Middle frontal gyrus (tissue), 1 donor: ENCODE results near the gene NUAK2.

ENCODE experiments used
- DNase-seq: peaks from one replicate; pipeline ENCODE4 v3.0.0-alpha.2; 2015; ENCODE audit warnings: low spot score; ENCODE audit errors: extremely low spot score

Gene NUAK2

GRCh38 chr1:205275133-205275532 is 46.4 kb downstream of the NUAK2 start:
- DNase-seq = no peak

DNA sequence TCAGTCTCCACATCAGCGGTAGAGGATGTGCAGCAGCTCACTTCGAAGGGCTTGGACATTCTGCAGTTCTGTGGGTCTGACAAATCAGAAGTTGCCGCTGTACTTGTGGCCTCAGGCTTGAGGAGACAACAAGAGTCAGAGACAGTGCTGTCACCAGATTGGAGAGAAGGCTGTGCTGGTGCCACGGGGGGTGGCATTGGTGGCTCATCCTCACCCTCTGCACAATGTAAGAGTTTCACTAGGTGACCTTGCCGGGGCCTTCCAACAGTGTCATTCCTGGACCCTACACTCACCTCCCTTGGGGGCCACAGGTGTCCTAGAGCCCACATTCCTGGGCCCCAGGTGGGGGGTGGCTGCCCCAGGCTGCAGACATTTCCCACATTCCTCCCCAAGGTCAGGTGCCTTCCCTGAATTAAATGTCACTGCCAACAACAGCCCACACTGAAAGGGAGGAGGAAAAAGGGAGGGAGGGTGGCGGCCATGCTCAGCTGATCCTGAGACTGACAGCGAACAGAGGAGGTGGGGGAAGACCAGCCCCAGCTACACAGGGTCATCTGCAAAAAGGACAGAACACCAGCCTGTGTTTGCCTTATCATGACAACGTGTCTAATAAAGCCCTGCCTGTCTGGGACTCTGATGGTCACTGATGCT is 47.4 kb downstream of the NUAK2 start:
- DNase-seq = no peak

DNA sequence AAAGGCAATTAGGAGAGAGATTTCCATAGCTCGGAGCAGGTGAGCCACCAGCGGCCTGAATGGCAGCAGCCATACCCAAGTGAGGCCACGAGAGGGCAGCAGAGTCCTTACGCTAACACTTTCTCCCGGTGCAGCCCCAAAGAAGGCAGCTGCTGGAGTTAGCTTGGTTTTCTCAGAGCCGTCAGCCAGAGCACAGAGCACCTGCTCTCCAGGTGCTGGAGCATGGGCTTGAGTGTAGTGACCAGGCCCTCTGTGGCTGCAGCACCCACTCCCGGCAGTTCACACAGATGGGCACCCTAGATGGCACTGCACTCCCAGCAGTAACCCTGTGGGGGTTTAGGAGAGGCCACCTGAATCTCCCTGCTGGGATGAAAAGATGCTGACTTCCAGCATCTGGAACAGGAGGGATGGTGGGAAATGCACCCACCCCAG is 48.0 kb downstream of the NUAK2 start:
- peak; percentile 81 for DNase-seq

- no peak for DNase-seq
These were observed 49.0 kb downstream of the NUAK2 start for GRCh38 chr1:205272536-205272935.

- no peak for DNase-seq
These were observed 49.8 kb downstream of the NUAK2 start for GRCh38 chr1:205271745-205272144.

- DNase-seq = no peak
These were observed 50.3 kb downstream of the NUAK2 start for GRCh38 chr1:205271277-205271676.

DNA sequence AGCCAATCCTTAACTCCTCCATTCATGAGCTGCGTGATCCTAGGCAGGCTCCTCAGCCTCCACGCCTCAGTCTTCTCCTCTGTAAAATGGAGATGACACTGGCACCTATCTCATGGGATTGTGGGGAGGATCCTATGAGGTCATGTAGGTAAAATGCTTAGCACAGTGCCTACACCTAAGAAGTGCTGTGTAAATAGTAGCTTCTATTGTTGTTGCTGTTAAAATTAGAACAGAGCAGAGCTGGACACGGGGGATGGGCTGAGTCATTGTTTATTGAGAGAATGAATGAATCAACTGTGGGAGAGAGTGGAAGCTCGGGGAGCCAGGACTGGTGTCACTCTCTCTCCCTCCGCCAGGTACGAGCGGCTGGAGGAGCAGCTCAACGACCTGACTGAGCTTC is 50.8 kb downstream of the NUAK2 start:
- no peak for DNase-seq

DNA sequence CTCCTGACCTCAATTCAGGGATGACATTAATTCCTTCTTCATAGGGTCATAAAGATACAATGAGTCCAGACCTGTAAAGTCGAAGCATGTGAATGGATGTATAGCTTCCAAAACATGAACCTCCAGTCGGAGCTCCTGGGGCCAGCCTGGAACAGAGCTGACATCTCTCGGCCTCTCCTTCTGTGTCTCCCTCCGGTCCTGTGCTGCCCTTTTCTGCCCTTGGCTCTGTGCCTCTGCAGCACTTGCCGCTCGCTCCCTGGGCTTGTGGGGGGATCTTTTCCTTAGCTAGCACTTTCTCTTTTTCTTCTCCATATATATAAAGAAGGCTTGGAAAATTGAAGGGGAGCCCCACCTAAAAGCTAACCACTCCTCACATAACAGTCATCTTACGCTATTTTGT is 51.3 kb downstream of the NUAK2 start:
- no peak for DNase-seq

DNA sequence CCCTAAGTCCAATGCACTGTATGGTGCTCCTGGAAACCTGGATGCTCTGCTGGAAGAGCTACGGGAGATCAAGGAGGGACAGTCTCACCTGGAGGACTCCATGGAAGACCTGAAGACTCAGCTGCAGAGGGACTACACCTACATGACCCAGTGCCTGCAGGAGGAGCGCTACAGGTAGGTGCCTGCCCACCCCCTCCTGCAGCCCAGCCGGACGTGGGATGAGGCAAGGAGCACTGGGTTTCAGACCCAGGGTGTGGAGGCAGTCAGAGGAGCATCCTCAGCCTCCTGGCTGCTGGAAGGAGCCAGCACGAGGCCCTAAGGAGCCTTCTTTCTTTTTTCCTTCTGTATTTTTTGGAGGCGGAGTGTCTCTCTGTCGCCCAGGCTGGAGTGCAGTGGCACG is 51.8 kb downstream of the NUAK2 start:
- no peak for DNase-seq

DNA sequence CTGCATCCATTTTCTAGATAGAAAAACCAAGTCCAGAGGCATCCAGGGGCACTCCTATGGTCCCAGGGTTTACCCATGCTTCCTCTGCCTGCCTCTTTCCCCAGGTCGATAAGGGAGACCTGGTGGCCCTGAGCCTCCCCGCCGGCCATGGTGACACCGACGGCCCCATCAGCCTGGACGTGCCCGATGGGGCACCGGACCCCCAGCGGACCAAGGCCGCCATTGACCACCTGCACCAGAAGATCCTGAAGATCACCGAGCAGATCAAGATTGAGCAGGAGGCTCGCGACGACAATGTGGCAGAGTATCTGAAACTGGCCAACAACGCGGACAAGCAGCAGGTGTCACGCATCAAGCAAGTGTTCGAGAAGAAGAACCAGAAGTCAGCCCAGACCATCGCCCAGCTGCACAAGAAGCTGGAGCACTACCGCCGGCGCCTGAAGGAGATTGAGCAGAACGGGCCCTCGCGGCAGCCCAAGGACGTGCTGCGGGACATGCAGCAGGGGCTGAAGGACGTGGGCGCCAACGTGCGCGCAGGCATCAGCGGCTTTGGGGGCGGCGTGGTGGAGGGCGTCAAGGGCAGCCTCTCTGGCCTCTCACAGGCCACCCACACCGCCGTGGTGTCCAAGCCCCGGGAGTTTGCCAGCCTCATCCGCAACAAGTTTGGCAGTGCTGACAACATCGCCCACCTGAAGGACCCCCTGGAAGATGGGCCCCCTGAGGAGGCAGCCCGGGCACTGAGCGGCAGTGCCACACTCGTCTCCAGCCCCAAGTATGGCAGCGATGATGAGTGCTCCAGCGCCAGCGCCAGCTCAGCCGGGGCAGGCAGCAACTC is 52.5 kb downstream of the NUAK2 start:
- DNase-seq = no peak

- no peak for DNase-seq
These were observed 54.1 kb downstream of the NUAK2 start for GRCh38 chr1:205267306-205267902.

- DNase-seq = no peak
These were observed 54.8 kb downstream of the NUAK2 start for GRCh38 chr1:205266611-205267305.

DNA sequence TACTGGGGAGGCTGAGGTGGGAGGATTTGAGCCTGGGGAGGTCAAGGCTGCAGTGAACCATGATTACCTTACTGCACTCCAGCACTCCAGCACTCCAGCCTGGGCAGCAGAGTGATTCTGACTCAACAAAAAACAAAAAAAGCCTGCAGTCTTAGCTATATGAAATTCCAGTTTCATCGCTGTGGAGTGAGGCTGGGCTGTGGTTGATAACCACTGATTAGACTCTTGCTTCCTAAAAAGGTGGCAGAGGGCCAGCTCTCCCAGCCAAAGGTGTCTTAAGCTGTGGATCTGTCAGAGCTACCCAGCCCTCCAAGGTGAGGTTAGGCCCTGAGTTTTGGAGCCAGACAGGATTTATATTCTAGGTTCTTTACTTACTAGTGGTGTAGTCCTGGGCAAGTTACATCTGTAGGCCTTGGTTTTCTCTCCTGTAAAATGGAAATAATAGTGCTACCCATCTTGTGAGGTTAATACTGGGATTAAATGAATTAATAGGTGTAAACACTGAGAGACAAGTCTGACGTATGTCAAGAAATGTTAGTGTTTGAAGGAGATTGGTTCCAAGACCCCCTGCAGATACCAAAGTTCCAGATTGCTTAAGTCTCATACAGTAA is 57.9 kb downstream of the NUAK2 start:
- no peak for DNase-seq

- DNase-seq = no peak
These were observed 58.8 kb downstream of the NUAK2 start for GRCh38 chr1:205262731-205263171.

DNA sequence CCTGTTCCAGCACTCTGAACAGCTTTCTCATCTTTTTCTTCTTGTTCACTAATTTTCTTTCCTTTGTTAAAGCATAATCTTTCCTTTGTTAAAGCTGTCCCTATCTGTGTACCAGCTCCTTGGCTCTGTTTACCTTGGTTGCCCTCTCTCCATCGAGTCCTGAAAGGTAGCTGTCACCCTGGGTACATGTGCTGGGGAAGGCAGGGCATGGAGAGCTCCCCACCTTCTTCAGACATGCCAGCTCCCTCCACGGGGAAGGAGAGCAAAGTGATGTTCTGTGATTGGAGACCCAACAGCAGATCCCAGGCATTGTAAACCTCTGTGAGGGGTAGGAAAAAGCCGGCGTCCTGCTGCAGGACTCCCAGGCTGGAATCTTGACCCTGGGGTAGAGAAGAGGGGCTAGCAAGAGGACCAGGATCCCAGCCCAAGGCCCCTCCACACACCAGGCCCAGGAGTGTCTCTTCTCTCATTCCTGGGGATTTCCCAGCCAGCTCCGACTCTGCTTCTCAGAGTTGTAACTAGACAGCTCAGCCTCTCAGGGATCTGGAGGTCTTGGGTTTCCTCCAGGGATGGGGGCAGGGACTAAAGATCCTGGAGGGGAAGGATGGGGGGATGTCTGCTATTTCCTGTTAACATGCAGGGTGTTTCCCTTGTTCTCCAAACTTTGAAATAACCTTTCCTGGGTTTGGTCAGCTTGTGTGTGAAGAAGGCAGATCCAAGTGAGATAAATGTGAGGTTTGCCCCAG is 59.4 kb downstream of the NUAK2 start:
- DNase-seq = no peak

DNA sequence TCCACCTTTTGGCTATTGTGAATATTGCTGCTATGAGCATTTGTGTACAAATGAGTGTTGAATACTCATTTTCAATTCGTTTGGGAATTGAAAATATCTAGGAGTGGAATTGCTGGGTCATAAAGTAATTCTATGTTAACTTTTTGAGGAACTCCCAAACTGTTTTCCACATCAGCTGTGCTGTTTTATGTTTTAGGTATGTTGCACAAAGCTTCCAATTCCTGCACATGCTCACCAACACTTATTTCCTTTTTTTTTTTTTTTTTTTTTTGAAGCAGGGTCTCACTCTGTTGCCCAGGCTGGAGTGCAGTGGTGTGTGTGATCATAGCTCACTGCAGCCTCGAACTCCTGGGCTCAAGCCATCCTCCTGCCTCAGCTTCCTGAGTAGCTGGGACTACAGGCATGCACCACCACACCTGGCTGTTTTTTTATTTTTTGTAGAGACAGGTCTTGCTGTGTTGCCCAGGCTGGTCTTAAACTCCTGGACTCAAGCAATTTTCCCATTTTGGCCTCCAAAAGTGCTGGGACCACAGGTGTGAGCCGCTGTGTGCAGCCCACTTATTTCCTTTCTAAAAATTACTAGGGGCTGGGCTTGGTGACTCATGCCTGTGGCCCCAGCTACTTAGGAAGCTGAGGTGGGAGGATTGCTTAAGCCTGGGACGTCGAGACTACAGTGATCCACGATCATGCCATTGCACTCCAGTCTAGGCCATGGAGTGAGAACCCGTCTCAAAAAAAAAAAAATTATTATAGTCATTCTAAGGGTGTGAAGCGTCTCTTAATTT is 60.4 kb downstream of the NUAK2 start:
- DNase-seq = no peak

GRCh38 chr1:205259998-205260397 is 61.5 kb downstream of the NUAK2 start:
- DNase-seq = no peak

DNA sequence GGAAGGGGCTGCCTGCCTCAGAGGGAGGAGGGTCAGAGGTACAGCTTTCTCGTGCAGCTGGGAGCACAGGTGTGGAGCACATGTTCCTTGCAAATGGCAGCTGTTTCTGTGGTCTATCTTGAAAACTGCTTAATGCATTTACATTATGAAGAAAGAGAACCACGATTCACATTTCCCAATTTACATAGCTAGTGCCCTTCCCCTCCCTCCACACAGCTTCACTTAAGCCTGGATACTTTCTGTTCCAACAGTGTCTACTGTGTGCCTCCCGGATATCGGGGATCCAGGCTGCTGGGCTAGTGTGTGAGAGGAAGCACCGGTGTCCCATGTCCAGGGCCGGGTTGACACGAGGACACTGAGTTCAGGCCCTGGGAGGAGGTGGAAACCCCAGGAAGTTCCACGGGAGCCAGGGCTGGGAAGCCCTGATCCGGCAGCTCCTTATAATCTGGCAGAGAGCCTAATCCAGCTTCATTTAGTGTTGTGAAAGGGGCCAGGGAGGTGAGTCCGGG is 62.2 kb downstream of the NUAK2 start:
- no peak for DNase-seq

DNA sequence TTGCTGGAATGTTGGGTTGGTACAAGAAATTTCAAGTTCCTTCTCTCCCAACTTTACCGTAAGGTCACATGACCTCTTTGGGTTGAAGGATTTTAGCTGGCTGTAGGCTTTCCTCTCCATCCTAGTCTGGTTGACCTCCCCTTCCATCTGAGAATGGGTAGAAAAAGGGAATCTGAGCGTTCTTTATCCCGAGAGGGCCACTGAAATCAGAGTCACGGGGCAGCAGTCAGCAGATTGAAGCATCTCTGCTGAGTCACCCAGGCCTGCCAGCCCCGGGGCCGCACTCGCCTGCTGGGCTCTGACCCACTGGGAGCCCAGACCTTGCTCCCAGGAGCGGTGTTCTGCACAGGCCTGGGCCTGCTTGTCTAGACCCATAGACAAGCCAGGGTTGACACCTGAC is 62.8 kb downstream of the NUAK2 start:
- no peak for DNase-seq

GRCh38 chr1:205258261-205258691 is 63.3 kb downstream of the NUAK2 start:
- DNase-seq = no peak
